ENCODE results near the gene FOCAD. TPM values are rescaled to one million over a fixed set of nuclear protein-coding genes. Genes with fewer than 3 reads are reported as not detected.

Gene FOCAD
- total and polyA plus RNA-seq, 2 donors (not counting 1 experiment from before 2014, with no cell fraction given): 4.0 to 10.1 TPM

- Histone ChIP-seq H3K4me3 (ENCODE audit: control extremely low read depth in 1 of 5, extremely low read depth in 1 of 5, insufficient read depth in 1 of 5, low read depth in 2 of 5, low read length in 4 of 5) (no peak overlapping the region), H3K79me2 (ENCODE audit: control insufficient read depth, insufficient read depth, low read length) (peaks cover 10% of the 10 kb centered on the region), H3K27me3 (replicated peaks in 1 of 4; ENCODE audit: control extremely low read depth in 1 of 4, control insufficient read depth in 3 of 4, insufficient read depth in 4 of 4, low read length in 3 of 4) (peaks cover 0 to 4% (median 0%) of the 10 kb centered on the region in 4 experiments), H3K9me3 (ENCODE audit: control extremely low read depth in 1 of 3, control insufficient read depth in 2 of 3, insufficient read depth in 1 of 3, low read length in 2 of 3) (no peaks in the 10 kb centered on the region), H4K20me1 (ENCODE audit: control insufficient read depth, insufficient read depth, low read length, poor library complexity, severe bottlenecking) (peaks cover 4% of the 10 kb centered on the region), H2AFZ (ENCODE audit: insufficient read depth, low read depth, low read length, poor library complexity, severe bottlenecking) (no peak overlapping the region), H3K9ac (ENCODE audit: low read length) (no peak overlapping the region), H3K4me1 (ENCODE audit: control insufficient read depth in 2 of 2, insufficient read depth in 2 of 2, low read length in 2 of 2) (peaks cover 3 to 17% of the 10 kb centered on the region in 2 donors), H3K4me2 (replicated peaks; ENCODE audit: low read depth, low read length, poor library complexity, severe bottlenecking) (no peak overlapping the region), H3K36me3 (replicated peaks in 1 of 2; ENCODE audit: control extremely low read depth in 1 of 2, control insufficient read depth in 1 of 2, extremely low read depth in 1 of 2, insufficient read depth in 2 of 2, low read length in 1 of 2) (peaks cover 0 to 1% of the 10 kb centered on the region in 2 experiments), H3K27ac (ENCODE audit: low read length in 2 of 2) (no peak overlapping the region)
- Mint-ChIP-seq H3K27me3 (peaks cover 16% of the 10 kb centered on the region), H3K4me1 (no peaks in the 10 kb centered on the region), H3K27ac (no peak overlapping the region), H3K9me3 (ENCODE audit: insufficient read depth) (no peaks in the 10 kb centered on the region), H3K4me3 (no peak overlapping the region)
- DNase-seq (no peak), ATAC-seq (ENCODE audit: low read depth) (no peak)
- ChIA-PET POLR2A (no interaction called here), CTCF (no interaction called here)
- intact Hi-C loops (cut with micrococcal nuclease): no loop called here
- 93% methylated on average over 2 of the region's 3 CpGs for WGBS (ENCODE audit: insufficient coverage)
- TF ChIP-seq, protein P1, sequence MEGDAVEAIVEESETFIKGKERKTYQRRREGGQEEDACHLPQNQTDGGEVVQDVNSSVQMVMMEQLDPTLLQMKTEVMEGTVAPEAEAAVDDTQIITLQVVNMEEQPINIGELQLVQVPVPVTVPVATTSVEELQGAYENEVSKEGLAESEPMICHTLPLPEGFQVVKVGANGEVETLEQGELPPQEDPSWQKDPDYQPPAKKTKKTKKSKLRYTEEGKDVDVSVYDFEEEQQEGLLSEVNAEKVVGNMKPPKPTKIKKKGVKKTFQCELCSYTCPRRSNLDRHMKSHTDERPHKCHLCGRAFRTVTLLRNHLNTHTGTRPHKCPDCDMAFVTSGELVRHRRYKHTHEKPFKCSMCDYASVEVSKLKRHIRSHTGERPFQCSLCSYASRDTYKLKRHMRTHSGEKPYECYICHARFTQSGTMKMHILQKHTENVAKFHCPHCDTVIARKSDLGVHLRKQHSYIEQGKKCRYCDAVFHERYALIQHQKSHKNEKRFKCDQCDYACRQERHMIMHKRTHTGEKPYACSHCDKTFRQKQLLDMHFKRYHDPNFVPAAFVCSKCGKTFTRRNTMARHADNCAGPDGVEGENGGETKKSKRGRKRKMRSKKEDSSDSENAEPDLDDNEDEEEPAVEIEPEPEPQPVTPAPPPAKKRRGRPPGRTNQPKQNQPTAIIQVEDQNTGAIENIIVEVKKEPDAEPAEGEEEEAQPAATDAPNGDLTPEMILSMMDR (IDR thresholded peaks at IDR 0.05): no peak
Measured at GRCh38 chr9:20662156-20662555, 21.9 kb upstream of the FOCAD start.

- H3K27me3 ChIP-seq (replicated peaks in 1 of 4; ENCODE audit: control extremely low read depth in 1 of 4, control insufficient read depth in 3 of 4, insufficient read depth in 4 of 4, low read length in 3 of 4): peaks cover 0 to 4% (median 0%) of the 10 kb centered on the region in 4 experiments
- Mint-ChIP-seq H3K4me3 (no peak overlapping the region), H3K27me3 (peaks cover 19% of the 10 kb centered on the region), H3K4me1 (no peaks in the 10 kb centered on the region), H3K9me3 (ENCODE audit: insufficient read depth) (no peaks in the 10 kb centered on the region), H3K27ac (no peak overlapping the region)
- ChIA-PET POLR2A (no interaction called here), CTCF (no interaction called here)
- no peak overlapping the region for H3K4me2 ChIP-seq (replicated peaks; ENCODE audit: low read depth, low read length, poor library complexity, severe bottlenecking)
- DNase-seq (no peak), ATAC-seq (ENCODE audit: low read depth) (no peak)
- TF ChIP-seq, protein P1 (IDR thresholded peaks at IDR 0.05): no peak
- TF ChIP-seq EZH2 (IDR thresholded peaks at IDR 0.05; ENCODE audit: borderline replicate concordance, insufficient read depth, low read depth, low read length, poor library complexity, severe bottlenecking): no peak
- no peak overlapping the region for H3K4me3 ChIP-seq (ENCODE audit: control extremely low read depth in 1 of 5, extremely low read depth in 1 of 5, insufficient read depth in 1 of 5, low read depth in 2 of 5, low read length in 4 of 5)
- peaks cover 3 to 17% of the 10 kb centered on the region in 2 donors for H3K4me1 ChIP-seq (ENCODE audit: control insufficient read depth in 2 of 2, insufficient read depth in 2 of 2, low read length in 2 of 2)
- H2AFZ ChIP-seq (ENCODE audit: insufficient read depth, low read depth, low read length, poor library complexity, severe bottlenecking): no peak overlapping the region
- no peak overlapping the region for H3K27ac ChIP-seq (ENCODE audit: low read length in 2 of 2)
- H3K36me3 ChIP-seq (replicated peaks in 1 of 2; ENCODE audit: control extremely low read depth in 1 of 2, control insufficient read depth in 1 of 2, extremely low read depth in 1 of 2, insufficient read depth in 2 of 2, low read length in 1 of 2): peaks cover 0 to 1% of the 10 kb centered on the region in 2 experiments
- H4K20me1 ChIP-seq (ENCODE audit: control insufficient read depth, insufficient read depth, low read length, poor library complexity, severe bottlenecking): peaks cover 4% of the 10 kb centered on the region
- H3K9me3 ChIP-seq (ENCODE audit: control extremely low read depth in 1 of 3, control insufficient read depth in 2 of 3, insufficient read depth in 1 of 3, low read length in 2 of 3): no peaks in the 10 kb centered on the region
- intact Hi-C loops (cut with micrococcal nuclease): no loop called here
- H3K9ac ChIP-seq (ENCODE audit: low read length): no peak overlapping the region
- H3K79me2 ChIP-seq (ENCODE audit: control insufficient read depth, insufficient read depth, low read length): peaks cover 10% of the 10 kb centered on the region
- 100% methylated on average over 1 of the region's 2 CpGs for WGBS (ENCODE audit: insufficient coverage)
Measured at GRCh38 chr9:20663133-20663532, 20.9 kb upstream of the FOCAD start.
